Gastroesophageal sphincter (tissue), 3 donors: ENCODE measurements around the gene NAT9.

Experiments
- POLR2AphosphoS5 ChIP-seq: sonication (generic); formaldehyde crosslinking; IDR thresholded peaks from one replicate; pipeline ENCODE4 v1.6.1; 2017; ENCODE audit warnings: antibody characterized with exemption
- TF ChIP-seq, protein P1 (sequence below), 4 experiments: fragments of 200-600 bp in 2 of 4; fragments of 450-650 bp in 2 of 4; sonication (generic) in 1 of 4; IDR thresholded peaks; one replicate each; pipeline ENCODE4 v1.5.1; 2017 to 2019; ENCODE audit warnings: antibody characterized with exemption in 4 of 4, mild to moderate bottlenecking in 2 of 4, moderate library complexity in 2 of 4

DNA sequence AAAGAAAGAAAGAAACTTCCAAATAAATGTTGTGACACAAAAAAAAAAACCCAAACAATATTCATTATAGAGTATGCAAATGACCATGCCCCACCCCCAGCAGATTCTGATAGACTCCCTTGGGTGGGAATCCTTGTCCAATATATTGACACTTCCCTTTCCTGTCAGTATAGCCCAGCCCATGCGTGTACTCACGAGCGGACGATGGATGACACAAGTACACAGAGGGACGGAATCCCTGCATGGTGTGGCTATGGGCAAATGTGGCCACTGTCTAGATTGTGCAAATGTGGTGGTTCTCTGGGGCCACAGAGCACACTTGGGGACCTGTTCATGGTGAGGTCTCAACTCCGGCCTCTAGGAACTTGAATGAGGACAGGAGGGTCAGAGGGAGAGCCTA lies 36.0 kb downstream of the NAT9 start:
- TF ChIP-seq, protein P1, sequence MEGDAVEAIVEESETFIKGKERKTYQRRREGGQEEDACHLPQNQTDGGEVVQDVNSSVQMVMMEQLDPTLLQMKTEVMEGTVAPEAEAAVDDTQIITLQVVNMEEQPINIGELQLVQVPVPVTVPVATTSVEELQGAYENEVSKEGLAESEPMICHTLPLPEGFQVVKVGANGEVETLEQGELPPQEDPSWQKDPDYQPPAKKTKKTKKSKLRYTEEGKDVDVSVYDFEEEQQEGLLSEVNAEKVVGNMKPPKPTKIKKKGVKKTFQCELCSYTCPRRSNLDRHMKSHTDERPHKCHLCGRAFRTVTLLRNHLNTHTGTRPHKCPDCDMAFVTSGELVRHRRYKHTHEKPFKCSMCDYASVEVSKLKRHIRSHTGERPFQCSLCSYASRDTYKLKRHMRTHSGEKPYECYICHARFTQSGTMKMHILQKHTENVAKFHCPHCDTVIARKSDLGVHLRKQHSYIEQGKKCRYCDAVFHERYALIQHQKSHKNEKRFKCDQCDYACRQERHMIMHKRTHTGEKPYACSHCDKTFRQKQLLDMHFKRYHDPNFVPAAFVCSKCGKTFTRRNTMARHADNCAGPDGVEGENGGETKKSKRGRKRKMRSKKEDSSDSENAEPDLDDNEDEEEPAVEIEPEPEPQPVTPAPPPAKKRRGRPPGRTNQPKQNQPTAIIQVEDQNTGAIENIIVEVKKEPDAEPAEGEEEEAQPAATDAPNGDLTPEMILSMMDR (IDR thresholded peaks at IDR 0.05): no peak
- no peak for TF ChIP-seq POLR2AphosphoS5
